Mesothelial cell of epicardium (in vitro differentiated cells): ENCODE measurements around the gene RFLNA. TPM values are rescaled to one million over a fixed set of nuclear protein-coding genes. Genes with fewer than 3 reads are reported as not detected.
"Not testable (repeated sequence)": the region's sequence is repeated elsewhere in the genome, so short reads cannot be mapped to it uniquely, and the experiment has no call there.

Source experiments
- DNase-seq, 2 experiments: peaks; one replicate each; pipeline ENCODE4 v3.0.0; 2021; ENCODE audit warnings: low spot score in 2 of 2; ENCODE audit not compliant: unreplicated experiment in 2 of 2
- H3K27ac Mint-ChIP-seq: 2 replicates; pipeline ENCODE4 v1.8.0; 2021; ENCODE audit warnings: mixed read lengths
- H3K27me3 Mint-ChIP-seq: 2 replicates; pipeline ENCODE4 v1.8.0; 2021; ENCODE audit warnings: low read depth, mixed read lengths
- H3K36me3 Mint-ChIP-seq: 2 replicates; pipeline ENCODE4 v1.8.0; 2021; ENCODE audit warnings: mixed read lengths
- H3K4me1 Mint-ChIP-seq: 2 replicates; pipeline ENCODE4 v1.8.0; 2021; ENCODE audit warnings: mixed read lengths
- H3K4me3 Mint-ChIP-seq: 2 replicates; pipeline ENCODE4 v1.8.0; 2021; ENCODE audit warnings: mild to moderate bottlenecking, moderate library complexity, mixed read lengths
- H3K9me3 Mint-ChIP-seq: 2 replicates; pipeline ENCODE4 v1.8.0; 2021; ENCODE audit warnings: mixed read lengths
- total RNA-seq: library from RNA; stranded (reverse); gene quantifications from 3 replicates; pipeline ENCODE4 v1.2.1, GENCODE V29; 2021
- TF ChIP-seq, protein P1 (sequence below): fragments of 200-600 bp; sonication (generic); IDR thresholded peaks from one replicate; pipeline ENCODE4 v1.5.0; 2021; ENCODE audit warnings: antibody characterized with exemption; ENCODE audit not compliant: unreplicated experiment

Gene RFLNA
- total RNA-seq, 1 donor from 2014 or later = 41.0 TPM

DNA sequence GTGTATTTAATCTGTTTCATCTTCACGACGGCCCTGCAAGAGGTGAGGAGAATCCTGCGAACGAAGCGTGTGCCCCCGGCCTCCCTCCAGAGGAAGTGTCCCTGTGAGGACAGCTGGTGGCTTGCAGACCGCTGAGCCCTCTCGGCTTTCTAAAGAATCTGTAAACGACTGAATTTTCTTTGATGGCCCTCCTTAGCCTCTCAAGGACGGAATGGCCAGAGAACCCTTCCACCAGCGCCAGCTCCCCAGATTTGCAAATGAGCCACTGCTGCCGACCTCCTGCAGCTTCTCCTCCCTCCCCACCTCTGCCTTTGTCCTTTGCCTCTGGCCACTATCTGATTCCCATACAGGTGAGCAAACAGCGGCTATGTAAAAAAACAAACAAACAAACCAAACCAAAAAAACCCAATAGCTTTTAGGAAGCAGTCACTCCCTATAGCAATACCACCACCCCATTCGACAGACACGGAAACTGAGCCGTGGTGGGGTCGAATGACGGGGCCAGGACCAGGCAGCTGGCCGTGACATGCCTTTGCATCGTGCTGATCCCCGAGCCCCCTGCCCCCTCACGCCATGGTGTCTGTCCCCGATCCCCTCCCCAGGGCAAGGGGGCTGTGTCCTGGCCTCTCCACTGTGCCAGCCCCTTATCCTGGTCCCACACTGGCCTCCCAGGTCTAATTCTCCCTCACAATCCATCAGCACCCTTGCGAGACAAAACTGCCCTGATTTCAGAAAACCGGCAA lies 23.6 kb downstream of the RFLNA start:
- no peak for DNase-seq
- Mint-ChIP-seq H3K27ac (no peak overlapping the region), H3K9me3 (no peaks in the 10 kb centered on the region), H3K27me3 (no peaks in the 10 kb centered on the region), H3K4me3 (no peak overlapping the region), H3K4me1 (no peaks in the 10 kb centered on the region), H3K36me3 (peaks cover 26% of the 10 kb centered on the region)
- TF ChIP-seq, protein P1, sequence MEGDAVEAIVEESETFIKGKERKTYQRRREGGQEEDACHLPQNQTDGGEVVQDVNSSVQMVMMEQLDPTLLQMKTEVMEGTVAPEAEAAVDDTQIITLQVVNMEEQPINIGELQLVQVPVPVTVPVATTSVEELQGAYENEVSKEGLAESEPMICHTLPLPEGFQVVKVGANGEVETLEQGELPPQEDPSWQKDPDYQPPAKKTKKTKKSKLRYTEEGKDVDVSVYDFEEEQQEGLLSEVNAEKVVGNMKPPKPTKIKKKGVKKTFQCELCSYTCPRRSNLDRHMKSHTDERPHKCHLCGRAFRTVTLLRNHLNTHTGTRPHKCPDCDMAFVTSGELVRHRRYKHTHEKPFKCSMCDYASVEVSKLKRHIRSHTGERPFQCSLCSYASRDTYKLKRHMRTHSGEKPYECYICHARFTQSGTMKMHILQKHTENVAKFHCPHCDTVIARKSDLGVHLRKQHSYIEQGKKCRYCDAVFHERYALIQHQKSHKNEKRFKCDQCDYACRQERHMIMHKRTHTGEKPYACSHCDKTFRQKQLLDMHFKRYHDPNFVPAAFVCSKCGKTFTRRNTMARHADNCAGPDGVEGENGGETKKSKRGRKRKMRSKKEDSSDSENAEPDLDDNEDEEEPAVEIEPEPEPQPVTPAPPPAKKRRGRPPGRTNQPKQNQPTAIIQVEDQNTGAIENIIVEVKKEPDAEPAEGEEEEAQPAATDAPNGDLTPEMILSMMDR = no peak

DNA sequence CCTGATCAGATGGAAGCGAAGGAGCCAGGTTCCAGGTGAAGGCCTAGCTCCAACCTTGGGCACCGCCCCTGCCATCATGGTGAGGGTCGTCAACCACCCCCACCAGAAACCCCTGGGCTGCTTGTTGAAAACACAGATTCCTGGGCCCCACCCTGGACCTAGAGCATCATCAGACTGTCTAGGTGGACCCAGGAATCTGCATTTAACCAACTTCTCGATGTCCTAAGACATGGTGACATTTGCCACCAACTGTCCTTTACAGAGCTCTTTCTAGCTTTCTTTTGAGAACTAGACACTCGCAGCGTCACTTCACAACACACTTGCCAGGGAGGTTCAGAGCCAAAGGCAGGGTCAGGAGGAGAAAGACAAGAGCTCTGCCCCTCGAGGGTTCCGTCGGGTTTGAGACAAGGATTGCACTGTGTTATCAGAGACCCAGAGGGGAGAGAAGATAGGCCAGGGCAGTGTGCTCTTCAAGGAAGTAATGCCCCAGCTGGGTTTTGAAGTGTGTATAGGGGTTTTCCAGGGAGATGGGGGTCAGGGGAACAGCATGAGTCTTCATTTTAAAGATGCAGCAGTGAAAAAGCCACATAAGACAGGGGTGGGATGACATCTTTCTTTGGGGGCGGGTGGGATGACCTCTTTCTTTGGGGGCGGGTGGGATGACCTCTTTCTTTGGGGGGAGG lies 24.6 kb downstream of the RFLNA start:
- Mint-ChIP-seq H3K36me3 (peaks cover 29% of the 10 kb centered on the region), H3K27me3 (no peaks in the 10 kb centered on the region), H3K9me3 (peaks cover 8% of the 10 kb centered on the region), H3K4me1 (no peaks in the 10 kb centered on the region), H3K4me3 (no peak overlapping the region), H3K27ac (no peak overlapping the region)
- DNase-seq = no peak
- TF ChIP-seq, protein P1 = no peak

DNA sequence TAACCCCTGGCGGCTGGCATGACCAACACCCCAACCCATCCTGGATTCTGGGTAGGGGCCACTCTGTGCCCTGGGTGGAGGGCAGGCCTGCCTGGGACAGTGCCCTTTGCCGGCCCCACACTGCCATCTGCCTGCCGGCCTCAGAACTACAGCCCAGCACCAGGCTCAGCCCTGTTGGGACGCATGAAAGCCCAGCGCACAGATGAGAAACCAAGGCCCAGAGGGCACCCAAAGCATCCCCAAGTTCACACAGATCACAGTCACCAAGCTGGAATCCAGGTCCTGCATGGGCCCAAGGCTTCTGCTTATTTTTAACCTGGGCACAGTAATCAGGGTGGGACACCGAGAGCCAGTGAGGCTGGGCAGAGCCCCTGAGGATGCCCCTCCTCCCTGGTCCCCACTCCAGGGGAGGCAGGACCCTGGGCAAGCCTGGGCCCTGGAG lies 26.2 kb downstream of the RFLNA start:
- H3K36me3 Mint-ChIP-seq = peaks cover 38% of the 10 kb centered on the region
- H3K4me3 Mint-ChIP-seq = no peak overlapping the region
- peak in 1 of 2 experiments; percentile 82 for DNase-seq
- TF ChIP-seq, protein P1 = peak; percentile 85
- no peak overlapping the region for H3K27ac Mint-ChIP-seq
- H3K9me3 Mint-ChIP-seq = peaks cover 11% of the 10 kb centered on the region
- H3K4me1 Mint-ChIP-seq = no peaks in the 10 kb centered on the region
- no peaks in the 10 kb centered on the region for H3K27me3 Mint-ChIP-seq

DNA sequence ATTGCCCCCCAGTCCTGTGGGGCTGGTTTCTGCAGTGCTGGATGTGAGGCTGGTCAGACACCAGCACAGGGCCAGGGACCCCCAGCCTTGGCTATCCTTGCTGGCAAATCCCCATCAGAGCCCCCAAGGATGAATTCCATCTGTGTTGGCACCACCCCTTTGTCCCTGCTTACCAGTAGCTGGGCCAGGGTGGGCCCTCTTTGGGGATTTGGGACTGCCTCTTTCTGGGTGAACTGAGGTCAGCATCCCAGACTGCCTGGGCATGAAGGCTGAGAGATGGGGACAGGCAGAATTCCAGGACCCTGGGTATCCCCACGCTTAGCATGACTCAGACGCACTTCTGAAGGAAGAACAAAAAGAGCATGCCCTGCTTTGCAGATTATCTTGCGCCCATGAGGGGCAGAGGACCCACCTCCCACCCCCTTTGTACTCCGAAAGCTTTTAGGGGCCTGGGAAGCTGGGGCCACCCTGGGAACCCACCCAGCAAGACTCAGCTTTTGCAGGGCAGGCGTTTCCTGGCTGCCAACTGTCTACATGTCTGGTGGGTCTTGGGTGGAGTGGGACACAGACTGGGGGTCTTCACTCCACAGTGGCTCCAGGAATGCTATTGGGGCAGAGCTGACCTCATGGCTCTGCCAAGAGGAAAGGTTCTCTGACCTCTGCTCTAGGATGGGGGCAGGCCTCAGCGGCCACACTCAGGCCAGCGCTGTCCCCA lies 26.8 kb downstream of the RFLNA start:
- H3K36me3 Mint-ChIP-seq = peaks cover 33% of the 10 kb centered on the region
- TF ChIP-seq, protein P1 = no peak
- no peak overlapping the region for H3K27ac Mint-ChIP-seq
- no peak for DNase-seq
- H3K9me3 Mint-ChIP-seq = peaks cover 11% of the 10 kb centered on the region
- H3K4me3 Mint-ChIP-seq = no peak overlapping the region
- no peaks in the 10 kb centered on the region for H3K27me3 Mint-ChIP-seq
- no peaks in the 10 kb centered on the region for H3K4me1 Mint-ChIP-seq

DNA sequence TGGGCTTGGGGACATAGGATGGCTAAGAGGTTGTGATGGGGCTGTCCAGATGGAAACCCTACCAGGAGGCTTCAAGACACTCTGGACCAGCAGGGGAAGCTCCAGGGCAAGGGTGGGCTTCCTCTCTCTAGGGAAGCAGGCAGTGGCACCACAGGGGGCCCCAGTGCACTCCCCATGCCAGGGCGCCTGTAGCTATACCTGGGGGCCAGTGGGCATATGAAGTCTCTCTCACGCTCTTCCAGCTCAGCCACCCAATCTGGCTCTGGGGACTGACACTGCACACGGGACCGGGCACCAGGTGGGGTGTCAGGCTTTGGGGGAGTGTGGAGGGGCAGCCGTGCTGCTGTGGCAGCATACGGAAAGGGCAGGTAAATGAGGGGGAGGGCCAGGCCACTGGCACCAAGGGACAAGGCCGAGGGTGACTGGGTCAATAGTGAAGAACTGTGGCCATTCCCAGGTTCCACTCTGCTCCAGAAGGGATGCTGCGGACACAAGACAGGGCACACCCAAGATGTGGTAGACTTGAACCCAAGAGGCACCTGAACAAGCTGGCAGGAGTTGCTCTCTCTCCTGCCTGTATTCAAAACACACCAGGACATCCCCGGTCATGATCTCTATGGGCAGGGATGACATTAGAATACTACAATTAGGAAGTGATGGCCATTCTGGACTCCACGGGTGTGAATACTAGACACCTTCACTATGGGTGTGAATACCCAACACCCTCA lies 27.5 kb downstream of the RFLNA start:
- Mint-ChIP-seq H3K4me3 (no peak overlapping the region), H3K36me3 (peaks cover 28% of the 10 kb centered on the region), H3K4me1 (no peaks in the 10 kb centered on the region), H3K27ac (no peak overlapping the region), H3K9me3 (peaks cover 11% of the 10 kb centered on the region), H3K27me3 (no peaks in the 10 kb centered on the region)
- TF ChIP-seq, protein P1 = no peak
- no peak for DNase-seq

DNA sequence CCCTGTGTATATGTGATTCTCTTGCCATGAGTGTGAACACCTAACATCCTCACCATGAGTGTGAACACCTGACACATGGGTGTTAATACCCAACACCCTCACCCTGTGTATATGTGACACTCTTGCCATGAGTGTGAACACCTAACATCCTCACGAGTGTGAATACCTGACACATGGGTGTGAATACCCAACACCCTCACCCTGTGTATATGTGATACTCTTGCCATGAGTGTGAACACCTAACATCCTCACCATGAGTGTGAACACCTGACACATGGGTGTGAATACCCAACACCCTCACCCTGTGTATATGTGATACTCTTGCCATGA lies 28.1 kb downstream of the RFLNA start:
- not testable (repeated sequence) for DNase-seq, H3K27me3 Mint-ChIP-seq, H3K4me3 Mint-ChIP-seq, H3K4me1 Mint-ChIP-seq, H3K27ac Mint-ChIP-seq
- H3K36me3 Mint-ChIP-seq = peaks cover 28% of the 10 kb centered on the region
- peaks cover 11% of the 10 kb centered on the region for H3K9me3 Mint-ChIP-seq
